ENCODE results near the gene PARD3.

- TF ChIP-seq CTCF (IDR thresholded peaks at IDR 0.05), result no peak
- TF ChIP-seq POLR2A (IDR thresholded peaks at IDR 0.05), result no peak
Measured at GRCh38 chr10:34557173-34557572, 257.9 kb downstream of the PARD3 start.
